ENCODE measurements around the gene MED13L. TPM values are rescaled to one million over a fixed set of nuclear protein-coding genes. Genes with fewer than 3 reads are reported as not detected.
"Not testable (repeated sequence)": the region's sequence is repeated elsewhere in the genome, so short reads cannot be mapped to it uniquely, and the experiment has no call there.

Gene MED13L
- total and polyA plus RNA-seq, 4 donors, result 52.2 to 196 (median 88.6) TPM

- no peak for DNase-seq (ENCODE audit: low read depth in 4 of 6, low spot score in 6 of 6)
- Histone ChIP-seq H3K27ac (ENCODE audit: low read depth, low read length) (no peak overlapping the region), H3K9me3 (ENCODE audit: control insufficient read depth, insufficient read depth, low read length) (no peaks in the 10 kb centered on the region), H3K27me3 (ENCODE audit: control insufficient read depth, insufficient read depth, low read length) (no peaks in the 10 kb centered on the region), H3K4me3 (ENCODE audit: low read depth, low read length) (no peak overlapping the region), H3K36me3 (ENCODE audit: control insufficient read depth, insufficient read depth, low read length) (peaks cover 14% of the 10 kb centered on the region), H3K4me1 (ENCODE audit: control insufficient read depth, insufficient read depth, low read length) (no peaks in the 10 kb centered on the region)
- 100% methylated on average over 1 of the region's 3 CpGs for WGBS (ENCODE audit: insufficient coverage)
These were observed 297.2 kb downstream of the MED13L start for GRCh38 chr12:115980339-115980738.

GRCh38 chr12:115979851-115980250, 297.6 kb downstream of the MED13L start:
- Histone ChIP-seq H3K27ac (ENCODE audit: low read depth, low read length) (no peak overlapping the region), H3K4me1 (ENCODE audit: control insufficient read depth, insufficient read depth, low read length) (no peaks in the 10 kb centered on the region)
- WGBS (ENCODE audit: insufficient coverage), result no CpG with 5 or more reads among the region's 3 CpGs

DNA sequence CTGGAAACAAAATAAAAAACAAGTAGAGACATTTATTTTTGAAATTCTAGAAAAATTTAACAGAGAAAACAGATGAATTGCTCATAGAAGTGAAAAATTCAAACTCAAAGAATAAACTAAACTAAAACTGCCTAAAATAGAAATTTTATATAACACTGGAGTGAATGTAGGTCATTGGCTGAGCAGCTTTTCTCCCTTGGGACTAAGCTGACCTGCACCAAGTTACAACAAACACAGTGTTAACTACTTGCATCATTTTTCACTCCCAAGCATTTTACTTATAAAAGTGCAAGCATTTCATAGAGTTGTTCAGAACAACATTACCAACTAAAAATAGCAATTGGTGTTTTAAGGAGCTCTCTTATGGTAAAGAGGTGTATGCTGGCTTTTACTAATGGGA, 298.1 kb downstream of the MED13L start:
- no peak overlapping the region for H3K4me3 ChIP-seq (ENCODE audit: low read depth, low read length)
- H3K27ac ChIP-seq (ENCODE audit: low read depth, low read length), result no peak overlapping the region
- DNase-seq (ENCODE audit: low read depth in 4 of 6, low spot score in 6 of 6), result no peak
- no peaks in the 10 kb centered on the region for H3K4me1 ChIP-seq (ENCODE audit: control insufficient read depth, insufficient read depth, low read length)
- peaks cover 14% of the 10 kb centered on the region for H3K36me3 ChIP-seq (ENCODE audit: control insufficient read depth, insufficient read depth, low read length)
- H3K27me3 ChIP-seq (ENCODE audit: control insufficient read depth, insufficient read depth, low read length), result no peaks in the 10 kb centered on the region
- no peaks in the 10 kb centered on the region for H3K9me3 ChIP-seq (ENCODE audit: control insufficient read depth, insufficient read depth, low read length)

More at GRCh38 chr12:115979851-115980250, 297.6 kb downstream of the MED13L start:
- H3K27me3 ChIP-seq (ENCODE audit: control insufficient read depth, insufficient read depth, low read length), result no peaks in the 10 kb centered on the region
- no peak overlapping the region for H3K4me3 ChIP-seq (ENCODE audit: low read depth, low read length)
- H3K36me3 ChIP-seq (ENCODE audit: control insufficient read depth, insufficient read depth, low read length), result peaks cover 14% of the 10 kb centered on the region
- DNase-seq (ENCODE audit: low read depth in 4 of 6, low spot score in 6 of 6), result no peak
- H3K9me3 ChIP-seq (ENCODE audit: control insufficient read depth, insufficient read depth, low read length), result no peaks in the 10 kb centered on the region

GRCh38 chr12:115976829-115977228, 300.7 kb downstream of the MED13L start:
- H3K27ac ChIP-seq (ENCODE audit: low read depth, low read length); H3K4me3 ChIP-seq (ENCODE audit: low read depth, low read length); H3K27me3 ChIP-seq (ENCODE audit: control insufficient read depth, insufficient read depth, low read length); DNase-seq (ENCODE audit: low read depth in 4 of 6, low spot score in 6 of 6); H3K4me1 ChIP-seq (ENCODE audit: control insufficient read depth, insufficient read depth, low read length); H3K9me3 ChIP-seq (ENCODE audit: control insufficient read depth, insufficient read depth, low read length): not testable (repeated sequence)
- H3K36me3 ChIP-seq (ENCODE audit: control insufficient read depth, insufficient read depth, low read length), result peaks cover 16% of the 10 kb centered on the region
- 97% methylated on average over 2 of the region's 2 CpGs for WGBS (ENCODE audit: insufficient coverage)

DNA sequence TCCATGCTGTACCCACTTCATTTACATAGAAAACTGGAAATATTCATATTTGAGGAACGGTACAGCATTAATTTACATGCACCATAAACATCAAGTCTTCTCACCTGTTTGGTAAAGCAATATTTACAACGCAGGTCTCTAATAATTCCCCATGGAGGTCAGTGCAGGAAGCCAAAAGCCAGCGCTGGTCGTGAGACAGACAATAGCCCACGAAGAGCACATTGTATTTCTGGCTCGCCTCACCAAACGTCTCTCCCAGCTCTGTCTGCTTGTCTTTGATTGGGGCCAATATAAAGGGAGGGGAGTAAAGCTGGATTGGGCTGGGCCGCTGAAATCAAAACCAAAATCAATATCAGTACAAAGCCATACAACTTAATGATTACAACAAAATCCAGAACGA, 302.1 kb downstream of the MED13L start:
- Histone ChIP-seq H3K36me3 (ENCODE audit: control insufficient read depth, insufficient read depth, low read length) (peaks cover 15% of the 10 kb centered on the region), H3K4me3 (ENCODE audit: low read depth, low read length) (no peak overlapping the region), H3K27me3 (ENCODE audit: control insufficient read depth, insufficient read depth, low read length) (no peaks in the 10 kb centered on the region), H3K4me1 (ENCODE audit: control insufficient read depth, insufficient read depth, low read length) (no peaks in the 10 kb centered on the region), H3K27ac (ENCODE audit: low read depth, low read length) (no peak overlapping the region), H3K9me3 (ENCODE audit: control insufficient read depth, insufficient read depth, low read length) (no peaks in the 10 kb centered on the region)
- 42% methylated on average over 2 of the region's 9 CpGs for WGBS (ENCODE audit: insufficient coverage)
- peak in 1 of 6 donors; percentile 40 for DNase-seq (ENCODE audit: low read depth in 4 of 6, low spot score in 6 of 6)

- no peaks in the 10 kb centered on the region for H3K9me3 ChIP-seq (ENCODE audit: control insufficient read depth, insufficient read depth, low read length)
- no peak for DNase-seq (ENCODE audit: low read depth in 4 of 6, low spot score in 6 of 6)
- 20% methylated on average over 1 of the region's 3 CpGs for WGBS (ENCODE audit: insufficient coverage)
- no peak overlapping the region for H3K4me3 ChIP-seq (ENCODE audit: low read depth, low read length)
- peaks cover 14% of the 10 kb centered on the region for H3K36me3 ChIP-seq (ENCODE audit: control insufficient read depth, insufficient read depth, low read length)
- no peak overlapping the region for H3K27ac ChIP-seq (ENCODE audit: low read depth, low read length)
- no peaks in the 10 kb centered on the region for H3K4me1 ChIP-seq (ENCODE audit: control insufficient read depth, insufficient read depth, low read length)
- no peaks in the 10 kb centered on the region for H3K27me3 ChIP-seq (ENCODE audit: control insufficient read depth, insufficient read depth, low read length)
These were observed 303.3 kb downstream of the MED13L start for GRCh38 chr12:115973968-115974724.

- Histone ChIP-seq H3K27me3 (ENCODE audit: control insufficient read depth, insufficient read depth, low read length) (no peaks in the 10 kb centered on the region), H3K9me3 (ENCODE audit: control insufficient read depth, insufficient read depth, low read length) (no peaks in the 10 kb centered on the region), H3K4me3 (ENCODE audit: low read depth, low read length) (no peak overlapping the region), H3K27ac (ENCODE audit: low read depth, low read length) (no peak overlapping the region), H3K4me1 (ENCODE audit: control insufficient read depth, insufficient read depth, low read length) (no peaks in the 10 kb centered on the region), H3K36me3 (ENCODE audit: control insufficient read depth, insufficient read depth, low read length) (peaks cover 16% of the 10 kb centered on the region)
- WGBS (ENCODE audit: insufficient coverage), result no CpG with 5 or more reads among the region's 1 CpG
- no peak for DNase-seq (ENCODE audit: low read depth in 4 of 6, low spot score in 6 of 6)
These were observed 304.4 kb downstream of the MED13L start for GRCh38 chr12:115973066-115973465.

- Histone ChIP-seq H3K36me3 (ENCODE audit: control insufficient read depth, insufficient read depth, low read length) (peaks cover 13% of the 10 kb centered on the region), H3K4me1 (ENCODE audit: control insufficient read depth, insufficient read depth, low read length) (no peaks in the 10 kb centered on the region), H3K27me3 (ENCODE audit: control insufficient read depth, insufficient read depth, low read length) (no peaks in the 10 kb centered on the region), H3K27ac (ENCODE audit: low read depth, low read length) (no peak overlapping the region), H3K9me3 (ENCODE audit: control insufficient read depth, insufficient read depth, low read length) (no peaks in the 10 kb centered on the region), H3K4me3 (ENCODE audit: low read depth, low read length) (no peak overlapping the region)
- WGBS (ENCODE audit: insufficient coverage), result 100% methylated on average over 1 of the region's 4 CpGs
- no peak for DNase-seq (ENCODE audit: low read depth in 4 of 6, low spot score in 6 of 6)
These were observed 305.3 kb downstream of the MED13L start for GRCh38 chr12:115972241-115972640.

DNA sequence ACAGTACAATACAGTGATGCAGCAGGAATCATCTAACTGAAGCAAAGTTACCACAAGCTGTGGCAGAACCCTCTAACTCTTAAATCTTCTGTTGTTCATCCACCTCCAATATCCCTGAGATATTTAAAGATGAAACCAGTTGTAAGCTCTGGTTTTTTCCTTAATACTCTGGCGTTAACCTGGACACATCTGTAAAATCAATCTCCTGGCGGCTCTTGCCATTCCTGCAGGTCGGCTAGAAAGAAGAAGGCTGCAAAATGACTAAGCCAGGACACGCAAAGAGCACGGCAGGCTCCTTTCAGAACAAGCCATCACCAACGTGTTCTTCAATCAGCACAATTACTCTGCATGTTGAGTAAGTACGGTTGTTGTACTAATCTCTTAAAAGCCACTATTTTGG, 309.3 kb downstream of the MED13L start:
- Histone ChIP-seq H3K9me3 (ENCODE audit: control insufficient read depth, insufficient read depth, low read length) (no peaks in the 10 kb centered on the region), H3K4me3 (ENCODE audit: low read depth, low read length) (no peak overlapping the region), H3K27me3 (ENCODE audit: control insufficient read depth, insufficient read depth, low read length) (no peaks in the 10 kb centered on the region), H3K36me3 (ENCODE audit: control insufficient read depth, insufficient read depth, low read length) (peaks cover 13% of the 10 kb centered on the region), H3K4me1 (ENCODE audit: control insufficient read depth, insufficient read depth, low read length) (no peaks in the 10 kb centered on the region), H3K27ac (ENCODE audit: low read depth, low read length) (no peak overlapping the region)
- WGBS (ENCODE audit: insufficient coverage), result 90% methylated on average over 3 of the region's 7 CpGs
- no peak for DNase-seq (ENCODE audit: low read depth in 4 of 6, low spot score in 6 of 6)

DNA sequence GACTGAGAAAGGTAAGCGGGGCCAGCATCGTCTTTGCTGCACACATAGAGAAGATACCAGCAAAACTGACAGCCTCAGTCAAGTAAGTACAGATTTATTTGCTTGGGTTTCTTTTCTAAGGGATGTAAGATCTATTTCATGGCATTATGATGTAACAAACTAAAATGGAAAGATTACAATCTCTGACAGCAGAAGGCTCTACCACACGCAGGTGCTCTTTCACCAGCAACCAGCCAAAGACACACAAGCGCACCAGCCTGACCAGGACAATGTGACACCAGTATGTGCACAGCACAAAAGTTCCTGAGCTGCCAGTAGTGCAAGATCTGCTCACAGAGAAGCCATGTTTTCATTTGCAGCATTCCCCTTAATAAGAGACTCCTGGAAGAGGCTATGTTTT, 311.1 kb downstream of the MED13L start:
- peaks cover 18% of the 10 kb centered on the region for H3K36me3 ChIP-seq (ENCODE audit: control insufficient read depth, insufficient read depth, low read length)

More for the DNA sequence above, 311.1 kb downstream of the MED13L start:
- Histone ChIP-seq H3K4me1 (ENCODE audit: control insufficient read depth, insufficient read depth, low read length) (no peaks in the 10 kb centered on the region), H3K4me3 (ENCODE audit: low read depth, low read length) (no peak overlapping the region), H3K27ac (ENCODE audit: low read depth, low read length) (no peak overlapping the region), H3K9me3 (ENCODE audit: control insufficient read depth, insufficient read depth, low read length) (no peaks in the 10 kb centered on the region), H3K27me3 (ENCODE audit: control insufficient read depth, insufficient read depth, low read length) (no peaks in the 10 kb centered on the region)
- WGBS (ENCODE audit: insufficient coverage), result 93% methylated on average over 2 of the region's 4 CpGs
- DNase-seq (ENCODE audit: low read depth in 4 of 6, low spot score in 6 of 6), result no peak

Data from spinal cord (tissue), 10 donors.